Measurements from ENCODE around the gene FAM107B.

The FAM107B gene

GRCh38 chr10:14527134-14527844, 247.4 kb downstream of the FAM107B start:
- TF ChIP-seq, protein P1, sequence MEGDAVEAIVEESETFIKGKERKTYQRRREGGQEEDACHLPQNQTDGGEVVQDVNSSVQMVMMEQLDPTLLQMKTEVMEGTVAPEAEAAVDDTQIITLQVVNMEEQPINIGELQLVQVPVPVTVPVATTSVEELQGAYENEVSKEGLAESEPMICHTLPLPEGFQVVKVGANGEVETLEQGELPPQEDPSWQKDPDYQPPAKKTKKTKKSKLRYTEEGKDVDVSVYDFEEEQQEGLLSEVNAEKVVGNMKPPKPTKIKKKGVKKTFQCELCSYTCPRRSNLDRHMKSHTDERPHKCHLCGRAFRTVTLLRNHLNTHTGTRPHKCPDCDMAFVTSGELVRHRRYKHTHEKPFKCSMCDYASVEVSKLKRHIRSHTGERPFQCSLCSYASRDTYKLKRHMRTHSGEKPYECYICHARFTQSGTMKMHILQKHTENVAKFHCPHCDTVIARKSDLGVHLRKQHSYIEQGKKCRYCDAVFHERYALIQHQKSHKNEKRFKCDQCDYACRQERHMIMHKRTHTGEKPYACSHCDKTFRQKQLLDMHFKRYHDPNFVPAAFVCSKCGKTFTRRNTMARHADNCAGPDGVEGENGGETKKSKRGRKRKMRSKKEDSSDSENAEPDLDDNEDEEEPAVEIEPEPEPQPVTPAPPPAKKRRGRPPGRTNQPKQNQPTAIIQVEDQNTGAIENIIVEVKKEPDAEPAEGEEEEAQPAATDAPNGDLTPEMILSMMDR (IDR thresholded peaks at IDR 0.05): no peak
- Histone ChIP-seq H3K4me3 (no peak overlapping the region), H3K27ac (no peak overlapping the region)
- no peak for DNase-seq (ENCODE audit: low spot score)

DNA sequence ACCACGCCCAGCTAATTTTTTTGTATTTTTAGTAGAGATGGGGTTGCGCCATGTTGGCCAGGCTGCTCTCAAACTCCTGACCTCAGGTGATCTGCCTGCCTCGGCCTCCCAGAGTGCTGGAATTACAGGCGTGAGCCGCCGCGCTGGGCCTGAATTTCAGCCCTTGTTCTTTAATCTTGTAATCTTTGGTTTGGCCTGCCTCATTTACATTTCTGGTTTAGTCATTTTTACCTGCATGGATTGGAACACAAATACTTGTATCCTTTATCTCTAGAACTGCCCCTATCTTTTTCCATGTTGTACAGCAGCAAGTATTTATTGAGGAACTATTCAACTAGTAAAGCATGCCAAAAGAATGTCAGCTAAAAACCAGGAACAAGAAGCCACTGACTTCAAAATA, 248.4 kb downstream of the FAM107B start:
- DNase-seq (ENCODE audit: low spot score): no peak
- TF ChIP-seq, protein P1 (IDR thresholded peaks at IDR 0.05): no peak
- Histone ChIP-seq H3K4me3 (no peak overlapping the region), H3K27ac (no peak overlapping the region)

- TF ChIP-seq, protein P1 (IDR thresholded peaks at IDR 0.05): no peak
- Histone ChIP-seq H3K27ac (no peak overlapping the region), H3K4me3 (no peak overlapping the region)
- no peak for DNase-seq (ENCODE audit: low spot score)
Measured at GRCh38 chr10:14524691-14525324, 249.9 kb downstream of the FAM107B start.

GRCh38 chr10:14523286-14523685, 251.4 kb downstream of the FAM107B start:
- TF ChIP-seq, protein P1 (IDR thresholded peaks at IDR 0.05): no peak
- no peak overlapping the region for H3K4me3 ChIP-seq
- no peak overlapping the region for H3K27ac ChIP-seq
- no peak for DNase-seq (ENCODE audit: low spot score)

DNA sequence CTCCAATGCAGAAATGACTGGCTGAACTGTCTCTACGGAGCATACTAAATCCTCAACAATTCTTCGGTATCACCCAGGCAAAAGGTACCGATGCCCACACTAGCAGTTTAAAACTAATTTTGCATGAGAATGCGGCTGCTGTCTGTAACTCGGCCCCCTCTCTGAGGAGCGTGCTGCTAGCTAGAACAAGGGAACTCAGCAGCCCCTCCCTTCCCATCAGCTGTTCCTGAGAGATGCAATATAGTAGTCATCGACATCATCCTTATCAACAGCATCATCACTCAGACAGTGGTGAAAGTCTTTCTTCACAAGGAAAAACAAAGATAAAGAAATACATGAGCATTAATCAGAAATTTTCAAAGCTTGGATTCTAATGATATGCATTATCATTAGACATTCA, 254.9 kb downstream of the FAM107B start:
- no peak for DNase-seq (ENCODE audit: low spot score)
- H3K4me3 ChIP-seq: no peak overlapping the region
- TF ChIP-seq, protein P1 (IDR thresholded peaks at IDR 0.05): no peak
- H3K27ac ChIP-seq: no peak overlapping the region

DNA sequence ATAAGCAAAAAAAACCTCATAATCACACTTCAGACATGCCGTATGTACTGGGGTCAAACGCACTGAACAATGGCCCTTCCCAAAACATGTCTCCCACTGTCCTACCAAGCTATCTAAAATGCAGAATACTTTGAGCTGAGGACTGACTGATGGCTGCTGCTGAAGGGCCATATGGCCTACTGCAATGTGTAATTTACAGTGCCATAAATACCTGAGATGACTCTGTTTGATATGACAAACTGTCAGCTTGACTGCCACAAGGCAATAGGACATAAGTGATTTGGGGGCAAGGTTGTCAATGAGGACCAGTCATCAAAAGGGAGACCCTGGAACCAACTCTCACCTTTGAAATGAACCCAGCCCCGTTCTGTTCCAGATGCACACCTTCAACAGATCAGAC, 256.5 kb downstream of the FAM107B start:
- H3K4me3 ChIP-seq: no peak overlapping the region
- no peak overlapping the region for H3K27ac ChIP-seq
- TF ChIP-seq, protein P1 (IDR thresholded peaks at IDR 0.05): no peak
- no peak for DNase-seq (ENCODE audit: low spot score)

GRCh38 chr10:14513123-14513522, 261.6 kb downstream of the FAM107B start:
- TF ChIP-seq, protein P1 (IDR thresholded peaks at IDR 0.05): no peak
- Histone ChIP-seq H3K4me3 (no peak overlapping the region), H3K27ac (no peak overlapping the region)
- no peak for DNase-seq (ENCODE audit: low spot score)

Data from coronary artery (tissue), 2 donors.